Measurements from ENCODE around the gene ATP6V0E1. TPM values are rescaled to one million over a fixed set of nuclear protein-coding genes. Genes with fewer than 3 reads are reported as not detected.

The ATP6V0E1 gene
- total and polyA plus RNA-seq, 2 donors (not counting 3 experiments of a cell fraction or from before 2014, with no cell fraction given): 217 to 278 TPM

- no peak overlapping the region for H3K4me2 ChIP-seq (ENCODE audit: insufficient read depth, low read length)
- peaks cover 2% of the 10 kb centered on the region for H4K20me1 ChIP-seq (replicated peaks; ENCODE audit: control insufficient read depth, extremely low read depth, insufficient read depth, low read length)
- no peaks in the 10 kb centered on the region for H3K9me3 ChIP-seq (replicated peaks; ENCODE audit: control insufficient read depth, insufficient read depth, low read length)
- H3K36me3 ChIP-seq (ENCODE audit: control insufficient read depth in 2 of 2, extremely low read depth in 1 of 2, insufficient read depth in 2 of 2, low read length in 2 of 2): no peaks in the 10 kb centered on the region
- H3K9ac ChIP-seq (replicated peaks; ENCODE audit: extremely low read depth, insufficient read depth, low read length): no peak overlapping the region
- peaks cover 71% of the 10 kb centered on the region for H3K79me2 ChIP-seq (ENCODE audit: control insufficient read depth, insufficient read depth, low read length)
- H2AFZ ChIP-seq (ENCODE audit: low read depth, low read length): no peak overlapping the region
- POLR2A ChIA-PET: no interaction called here
- no peak overlapping the region for H3K4me3 ChIP-seq (replicated peaks in 1 of 3; ENCODE audit: insufficient read depth in 1 of 3, low read depth in 1 of 3, low read length in 3 of 3)
- dilution Hi-C loops (cut with MboI; ENCODE audit: extremely low pct_ligation_motif_present, low sequenced_read_pairs): no loop called here
- FAIRE-seq (no peak), DNase-seq (ENCODE audit: low read depth, low spot score) (no peak)
- CTCF ChIA-PET: no interaction called here
- H3K27me3 ChIP-seq (ENCODE audit: control insufficient read depth in 2 of 2, insufficient read depth in 2 of 2, low read length in 2 of 2): no peaks in the 10 kb centered on the region
- no peak for TF ChIP-seq POLR2A (IDR thresholded peaks at IDR 0.05; ENCODE audit: low read depth, low read length)
- no peak for TF ChIP-seq CTCF (IDR thresholded peaks at IDR 0.05; ENCODE audit: extremely low read depth in 1 of 2, insufficient read depth in 1 of 2, low read depth in 1 of 2, low read length in 2 of 2)
- TF ChIP-seq EZH2 (IDR thresholded peaks at IDR 0.05; ENCODE audit: borderline replicate concordance, low read depth, low read length, severe bottlenecking): no peak
- no peak for TF ChIP-seq GATA2 (IDR thresholded peaks at IDR 0.05; ENCODE audit: insufficient read depth, insufficient read length, low read depth, low read length)
- TF ChIP-seq MYC (IDR thresholded peaks at IDR 0.05; ENCODE audit: low read depth, low read length): no peak
- H3K9me1 ChIP-seq (replicated peaks; ENCODE audit: control insufficient read depth, extremely low read depth, insufficient read depth, low read length): no peaks in the 10 kb centered on the region
- no TSS peak for BruUV-seq (replicated peaks)
- H3K27ac ChIP-seq (ENCODE audit: insufficient read depth, low read depth, low read length): no peak overlapping the region
- H3K4me1 ChIP-seq (ENCODE audit: control insufficient read depth, extremely low read depth, insufficient read depth, low read length): peaks cover 14% of the 10 kb centered on the region
- intact Hi-C loops (cut with micrococcal nuclease): no loop called here
Observed at GRCh38 chr5:173004013-173004412, 20.4 kb downstream of the ATP6V0E1 start.

- Histone ChIP-seq H3K79me2 (ENCODE audit: control insufficient read depth, insufficient read depth, low read length) (peaks cover 70% of the 10 kb centered on the region), H3K4me2 (ENCODE audit: insufficient read depth, low read length) (no peak overlapping the region), H3K27me3 (ENCODE audit: control insufficient read depth in 2 of 2, insufficient read depth in 2 of 2, low read length in 2 of 2) (no peaks in the 10 kb centered on the region), H3K9ac (replicated peaks; ENCODE audit: extremely low read depth, insufficient read depth, low read length) (no peak overlapping the region), H3K4me3 (replicated peaks in 1 of 3; ENCODE audit: insufficient read depth in 1 of 3, low read depth in 1 of 3, low read length in 3 of 3) (no peak overlapping the region), H2AFZ (ENCODE audit: low read depth, low read length) (no peak overlapping the region), H3K36me3 (ENCODE audit: control insufficient read depth in 2 of 2, extremely low read depth in 1 of 2, insufficient read depth in 2 of 2, low read length in 2 of 2) (no peaks in the 10 kb centered on the region), H4K20me1 (replicated peaks; ENCODE audit: control insufficient read depth, extremely low read depth, insufficient read depth, low read length) (peaks cover 2% of the 10 kb centered on the region), H3K4me1 (ENCODE audit: control insufficient read depth, extremely low read depth, insufficient read depth, low read length) (peaks cover 14% of the 10 kb centered on the region), H3K9me3 (replicated peaks; ENCODE audit: control insufficient read depth, insufficient read depth, low read length) (no peaks in the 10 kb centered on the region), H3K27ac (ENCODE audit: insufficient read depth, low read depth, low read length) (no peak overlapping the region), H3K9me1 (replicated peaks; ENCODE audit: control insufficient read depth, extremely low read depth, insufficient read depth, low read length) (no peaks in the 10 kb centered on the region)
- intact Hi-C loops (cut with micrococcal nuclease): no loop called here
- CTCF ChIA-PET: no interaction called here
- FAIRE-seq (no peak), DNase-seq (ENCODE audit: low read depth, low spot score) (no peak)
- BruUV-seq (replicated peaks): no TSS peak
- TF ChIP-seq EZH2 (IDR thresholded peaks at IDR 0.05; ENCODE audit: borderline replicate concordance, low read depth, low read length, severe bottlenecking): no peak
- no peak for TF ChIP-seq MYC (IDR thresholded peaks at IDR 0.05; ENCODE audit: low read depth, low read length)
- TF ChIP-seq CTCF (IDR thresholded peaks at IDR 0.05; ENCODE audit: extremely low read depth in 1 of 2, insufficient read depth in 1 of 2, low read depth in 1 of 2, low read length in 2 of 2): no peak
- TF ChIP-seq JUN (IDR thresholded peaks at IDR 0.05; ENCODE audit: borderline replicate concordance, insufficient read depth, insufficient read length, low read depth): no peak
- no peak for TF ChIP-seq POLR2A (IDR thresholded peaks at IDR 0.05; ENCODE audit: low read depth, low read length)
- TF ChIP-seq MAX (IDR thresholded peaks at IDR 0.05; ENCODE audit: insufficient read depth, insufficient read length): no peak
- TF ChIP-seq POLR2AphosphoS5 (IDR thresholded peaks at IDR 0.05; ENCODE audit: insufficient read depth, low read depth, low read length): no peak
- TF ChIP-seq FOS (IDR thresholded peaks at IDR 0.05; ENCODE audit: borderline replicate concordance, insufficient read depth, low read length): no peak
- TF ChIP-seq GATA2 (IDR thresholded peaks at IDR 0.05; ENCODE audit: insufficient read depth, insufficient read length, low read depth, low read length): no peak
- POLR2A ChIA-PET: no interaction called here
- dilution Hi-C loops (cut with MboI; ENCODE audit: extremely low pct_ligation_motif_present, low sequenced_read_pairs): no loop called here
Observed at GRCh38 chr5:173004447-173004846, 20.9 kb downstream of the ATP6V0E1 start.

Data from endothelial cell of umbilical vein (primary cell).